Lower leg skin (tissue), 3 donors: Measurements from ENCODE around the gene HOXA5.

Experiments used
- POLR2A ChIP-seq, 2 donors: fragments of 450-650 bp; IDR thresholded peaks; one replicate each; pipeline ENCODE4 v1.6.1; 2016 to 2017; ENCODE audit warnings: antibody characterized with exemption in 2 of 2, mild to moderate bottlenecking in 1 of 2, moderate library complexity in 1 of 2
- TF ChIP-seq, protein P1 (sequence below), 3 donors: fragments of 450-650 bp; IDR thresholded peaks; one replicate each; pipeline ENCODE4 v1.5.1; 2016; ENCODE audit warnings: antibody characterized with exemption in 3 of 3, mild to moderate bottlenecking in 3 of 3, moderate library complexity in 2 of 3

DNA sequence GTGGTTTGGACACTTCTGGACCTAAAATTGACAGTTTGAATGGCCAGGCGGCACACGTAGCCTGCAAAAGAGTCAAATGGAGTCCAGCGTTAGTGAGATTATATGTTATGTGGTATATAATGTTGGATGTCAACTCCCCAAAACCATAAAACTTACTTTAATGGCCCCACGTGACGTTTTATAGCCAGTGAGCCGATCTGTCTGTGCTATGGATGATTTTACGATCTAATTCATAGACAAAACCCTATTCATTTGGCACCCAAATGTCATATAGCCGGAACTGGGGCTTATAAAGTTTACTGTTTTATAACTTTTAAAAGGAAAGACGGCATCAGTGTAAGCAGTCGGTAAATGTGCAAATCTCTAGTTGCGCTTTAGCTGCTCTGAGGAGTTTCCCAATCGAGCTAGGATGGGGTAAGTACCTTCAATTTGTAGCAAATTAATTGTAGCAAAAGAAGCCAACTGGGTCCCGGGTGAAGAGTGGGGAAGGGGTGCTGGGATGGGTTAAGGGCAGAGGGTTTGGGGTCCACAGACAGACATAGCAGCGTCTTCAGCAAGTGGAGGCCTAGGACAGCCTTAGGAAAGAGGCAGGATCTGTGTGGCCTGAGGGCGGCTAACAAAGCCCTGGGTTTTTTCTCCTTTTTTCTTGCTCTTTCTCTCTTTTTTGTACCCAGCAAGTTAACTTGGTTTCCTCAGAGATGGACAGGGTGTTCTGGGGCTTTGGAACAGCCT lies 3.2 kb downstream of the HOXA5 start:
- no peak for TF ChIP-seq POLR2A (IDR thresholded peaks at IDR 0.05)
- TF ChIP-seq, protein P1, sequence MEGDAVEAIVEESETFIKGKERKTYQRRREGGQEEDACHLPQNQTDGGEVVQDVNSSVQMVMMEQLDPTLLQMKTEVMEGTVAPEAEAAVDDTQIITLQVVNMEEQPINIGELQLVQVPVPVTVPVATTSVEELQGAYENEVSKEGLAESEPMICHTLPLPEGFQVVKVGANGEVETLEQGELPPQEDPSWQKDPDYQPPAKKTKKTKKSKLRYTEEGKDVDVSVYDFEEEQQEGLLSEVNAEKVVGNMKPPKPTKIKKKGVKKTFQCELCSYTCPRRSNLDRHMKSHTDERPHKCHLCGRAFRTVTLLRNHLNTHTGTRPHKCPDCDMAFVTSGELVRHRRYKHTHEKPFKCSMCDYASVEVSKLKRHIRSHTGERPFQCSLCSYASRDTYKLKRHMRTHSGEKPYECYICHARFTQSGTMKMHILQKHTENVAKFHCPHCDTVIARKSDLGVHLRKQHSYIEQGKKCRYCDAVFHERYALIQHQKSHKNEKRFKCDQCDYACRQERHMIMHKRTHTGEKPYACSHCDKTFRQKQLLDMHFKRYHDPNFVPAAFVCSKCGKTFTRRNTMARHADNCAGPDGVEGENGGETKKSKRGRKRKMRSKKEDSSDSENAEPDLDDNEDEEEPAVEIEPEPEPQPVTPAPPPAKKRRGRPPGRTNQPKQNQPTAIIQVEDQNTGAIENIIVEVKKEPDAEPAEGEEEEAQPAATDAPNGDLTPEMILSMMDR (IDR thresholded peaks at IDR 0.05), result no peak
